Measurements from ENCODE around the gene TLX2. TPM values are rescaled to one million over a fixed set of nuclear protein-coding genes. Genes with fewer than 3 reads are reported as not detected.

The TLX2 gene
- total and polyA plus RNA-seq, 2 of the 13 experiments (the other 11 are each of a cell fraction or from before 2014, with no cell fraction given), result 0.05 to 0.20 TPM

GRCh38 chr2:74507145-74507925 lies 6.9 kb upstream of the TLX2 start, which contains the start of gene PCGF1 (continued):
- 0 out of 2 replicates have a peak, but pooled peaks have one; percentile 41 for TF ChIP-seq FOXC1 (CRISPR knock-in tag; IDR thresholded peaks at IDR 0.05; ENCODE audit: borderline replicate concordance)
- peak; percentile 93 for TF ChIP-seq NR2C2 (CRISPR knock-in tag; IDR thresholded peaks at IDR 0.05; ENCODE audit: borderline replicate concordance)
- TF ChIP-seq CEBPZ (IDR thresholded peaks at IDR 0.05; ENCODE audit: low read length), result no peak
- TF ChIP-seq XBP1 (CRISPR knock-in tag; IDR thresholded peaks at IDR 0.05), result no peak
- TF ChIP-seq ZNF101 (CRISPR knock-in tag; IDR thresholded peaks at IDR 0.05; ENCODE audit: borderline replicate concordance, low read depth), result 0 out of 2 replicates have a peak, but pooled peaks have one; percentile 26
- no peak for TF ChIP-seq FOXP1 (IDR thresholded peaks at IDR 0.05)
- TF ChIP-seq FOXP1 (CRISPR knock-in tag; IDR thresholded peaks at IDR 0.05), result peak; percentile 28; the same call in 1 of the 2 replicates
- TF ChIP-seq PCBP2 (optimal IDR thresholded peaks at IDR 0.05; ENCODE audit: low read depth, low read length, poor library complexity, severe bottlenecking), result no peak
- peak; percentile 27; the same call in 1 of the 2 replicates for TF ChIP-seq THAP8 (CRISPR knock-in tag; IDR thresholded peaks at IDR 0.05; ENCODE audit: borderline replicate concordance)
- TF ChIP-seq MAFF (IDR thresholded peaks at IDR 0.05; ENCODE audit: low read depth, low read length), result no peak
- TF ChIP-seq ZNF713 (CRISPR knock-in tag; IDR thresholded peaks at IDR 0.05), result no peak
- TF ChIP-seq MEF2D (CRISPR knock-in tag; IDR thresholded peaks at IDR 0.05), result peak; percentile 82
- no peak for TF ChIP-seq MTF1 (CRISPR knock-in tag; IDR thresholded peaks at IDR 0.05)
- peak; percentile 91 for TF ChIP-seq ARID4A (CRISPR knock-in tag; IDR thresholded peaks at IDR 0.05; ENCODE audit: borderline replicate concordance)
- TF ChIP-seq NBN (conservative IDR thresholded peaks at IDR 0.05), result no peak
- TF ChIP-seq ZNF274 (CRISPR knock-in tag; IDR thresholded peaks at IDR 0.05), result peak; percentile 83
- TF ChIP-seq ISX (CRISPR knock-in tag; conservative IDR thresholded peaks at IDR 0.05), result no peak
- TF ChIP-seq TEAD2 (CRISPR knock-in tag; IDR thresholded peaks at IDR 0.05), result no peak
- TF ChIP-seq ZNF3 (CRISPR knock-in tag; IDR thresholded peaks at IDR 0.05), result no peak
- peak; percentile 100 for TF ChIP-seq KDM2A (CRISPR knock-in tag; IDR thresholded peaks at IDR 0.05; ENCODE audit: borderline replicate concordance, low read depth)
- 0 out of 2 replicates have a peak, but pooled peaks have one; percentile 21 for TF ChIP-seq E2F5 (CRISPR knock-in tag; conservative IDR thresholded peaks at IDR 0.05)
- peak; percentile 65; the same call in 1 of the 2 replicates for TF ChIP-seq ZNF160 (CRISPR knock-in tag; IDR thresholded peaks at IDR 0.05)

Data from HepG2 (cell line).